HL-60 (cell line): Measurements from ENCODE around the gene CD300LB.

ENCODE experiments used
- POLR2AphosphoS5 ChIP-seq: IDR thresholded peaks from 2 replicates; pipeline ENCODE4 v1.6.1; 2012; ENCODE audit warnings: low read depth
- SPI1 ChIP-seq: IDR thresholded peaks from 2 replicates; pipeline ENCODE4 v1.6.1; 2012; ENCODE audit warnings: low read depth, mild to moderate bottlenecking, borderline replicate concordance
- TF ChIP-seq, protein P1 (sequence below): IDR thresholded peaks from one replicate; pipeline ENCODE4 v1.5.1; 2011; ENCODE audit warnings: low read length, control low read depth, inconsistent platforms; ENCODE audit not compliant: insufficient read depth
- TF ChIP-seq, protein P2 (sequence below): IDR thresholded peaks from 2 replicates; pipeline ENCODE4 v1.6.1; 2012; ENCODE audit warnings: low read depth; ENCODE audit not compliant: insufficient replicate concordance

- TF ChIP-seq, protein P1, sequence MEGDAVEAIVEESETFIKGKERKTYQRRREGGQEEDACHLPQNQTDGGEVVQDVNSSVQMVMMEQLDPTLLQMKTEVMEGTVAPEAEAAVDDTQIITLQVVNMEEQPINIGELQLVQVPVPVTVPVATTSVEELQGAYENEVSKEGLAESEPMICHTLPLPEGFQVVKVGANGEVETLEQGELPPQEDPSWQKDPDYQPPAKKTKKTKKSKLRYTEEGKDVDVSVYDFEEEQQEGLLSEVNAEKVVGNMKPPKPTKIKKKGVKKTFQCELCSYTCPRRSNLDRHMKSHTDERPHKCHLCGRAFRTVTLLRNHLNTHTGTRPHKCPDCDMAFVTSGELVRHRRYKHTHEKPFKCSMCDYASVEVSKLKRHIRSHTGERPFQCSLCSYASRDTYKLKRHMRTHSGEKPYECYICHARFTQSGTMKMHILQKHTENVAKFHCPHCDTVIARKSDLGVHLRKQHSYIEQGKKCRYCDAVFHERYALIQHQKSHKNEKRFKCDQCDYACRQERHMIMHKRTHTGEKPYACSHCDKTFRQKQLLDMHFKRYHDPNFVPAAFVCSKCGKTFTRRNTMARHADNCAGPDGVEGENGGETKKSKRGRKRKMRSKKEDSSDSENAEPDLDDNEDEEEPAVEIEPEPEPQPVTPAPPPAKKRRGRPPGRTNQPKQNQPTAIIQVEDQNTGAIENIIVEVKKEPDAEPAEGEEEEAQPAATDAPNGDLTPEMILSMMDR, result no peak
- TF ChIP-seq, protein P2, sequence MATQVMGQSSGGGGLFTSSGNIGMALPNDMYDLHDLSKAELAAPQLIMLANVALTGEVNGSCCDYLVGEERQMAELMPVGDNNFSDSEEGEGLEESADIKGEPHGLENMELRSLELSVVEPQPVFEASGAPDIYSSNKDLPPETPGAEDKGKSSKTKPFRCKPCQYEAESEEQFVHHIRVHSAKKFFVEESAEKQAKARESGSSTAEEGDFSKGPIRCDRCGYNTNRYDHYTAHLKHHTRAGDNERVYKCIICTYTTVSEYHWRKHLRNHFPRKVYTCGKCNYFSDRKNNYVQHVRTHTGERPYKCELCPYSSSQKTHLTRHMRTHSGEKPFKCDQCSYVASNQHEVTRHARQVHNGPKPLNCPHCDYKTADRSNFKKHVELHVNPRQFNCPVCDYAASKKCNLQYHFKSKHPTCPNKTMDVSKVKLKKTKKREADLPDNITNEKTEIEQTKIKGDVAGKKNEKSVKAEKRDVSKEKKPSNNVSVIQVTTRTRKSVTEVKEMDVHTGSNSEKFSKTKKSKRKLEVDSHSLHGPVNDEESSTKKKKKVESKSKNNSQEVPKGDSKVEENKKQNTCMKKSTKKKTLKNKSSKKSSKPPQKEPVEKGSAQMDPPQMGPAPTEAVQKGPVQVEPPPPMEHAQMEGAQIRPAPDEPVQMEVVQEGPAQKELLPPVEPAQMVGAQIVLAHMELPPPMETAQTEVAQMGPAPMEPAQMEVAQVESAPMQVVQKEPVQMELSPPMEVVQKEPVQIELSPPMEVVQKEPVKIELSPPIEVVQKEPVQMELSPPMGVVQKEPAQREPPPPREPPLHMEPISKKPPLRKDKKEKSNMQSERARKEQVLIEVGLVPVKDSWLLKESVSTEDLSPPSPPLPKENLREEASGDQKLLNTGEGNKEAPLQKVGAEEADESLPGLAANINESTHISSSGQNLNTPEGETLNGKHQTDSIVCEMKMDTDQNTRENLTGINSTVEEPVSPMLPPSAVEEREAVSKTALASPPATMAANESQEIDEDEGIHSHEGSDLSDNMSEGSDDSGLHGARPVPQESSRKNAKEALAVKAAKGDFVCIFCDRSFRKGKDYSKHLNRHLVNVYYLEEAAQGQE, result no peak
- TF ChIP-seq POLR2AphosphoS5, result no peak
- TF ChIP-seq SPI1, result no peak
These were observed 16.5 kb downstream of the CD300LB start for GRCh38 chr17:74514632-74515334.
